Epithelial cell of esophagus (primary cell): ENCODE results near the gene ZNF322.
A peak's percentile ranks its signal among the peaks of the same experiment; 100 is the strongest.

Experiments used
- DNase-seq: peaks from one replicate; pipeline ENCODE4 v3.0.0; 2010; ENCODE audit warnings: low read depth
- H3K4me3 ChIP-seq: 2 replicates; pipeline ENCODE4 v1.5.1; 2011; ENCODE audit warnings: mild to moderate bottlenecking, low read length, control low read depth
- TF ChIP-seq, protein P1 (sequence below): IDR thresholded peaks from 2 replicates; pipeline ENCODE4 v1.5.1; 2011; ENCODE audit warnings: low read depth, mild to moderate bottlenecking, low read length, control low read depth, inconsistent platforms; ENCODE audit not compliant: insufficient read depth; ENCODE audit errors: missing control alignments

Gene ZNF322

DNA sequence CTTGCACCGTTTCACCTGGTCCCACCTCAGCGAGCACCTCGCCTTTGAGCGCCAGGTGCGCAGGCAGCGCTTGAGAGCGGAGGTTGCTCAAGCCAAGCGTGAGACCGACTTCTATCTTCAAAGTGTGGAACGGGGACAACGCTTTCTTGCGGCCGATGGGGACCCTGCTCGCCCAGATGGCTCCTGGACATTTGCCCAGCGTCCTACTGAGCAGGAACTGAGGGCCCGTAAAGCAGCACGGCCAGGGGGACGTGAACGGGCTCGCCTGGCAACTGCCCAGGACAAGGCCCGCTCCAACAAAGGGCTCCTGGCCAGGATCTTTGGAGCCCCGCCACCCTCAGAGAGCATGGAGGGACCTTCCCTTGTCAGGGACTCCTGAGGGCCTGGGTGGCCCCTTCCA lies 61.3 kb downstream of the ZNF322 start:
- peak overlapping the region; percentile 99 for H3K4me3 ChIP-seq
- TF ChIP-seq, protein P1, sequence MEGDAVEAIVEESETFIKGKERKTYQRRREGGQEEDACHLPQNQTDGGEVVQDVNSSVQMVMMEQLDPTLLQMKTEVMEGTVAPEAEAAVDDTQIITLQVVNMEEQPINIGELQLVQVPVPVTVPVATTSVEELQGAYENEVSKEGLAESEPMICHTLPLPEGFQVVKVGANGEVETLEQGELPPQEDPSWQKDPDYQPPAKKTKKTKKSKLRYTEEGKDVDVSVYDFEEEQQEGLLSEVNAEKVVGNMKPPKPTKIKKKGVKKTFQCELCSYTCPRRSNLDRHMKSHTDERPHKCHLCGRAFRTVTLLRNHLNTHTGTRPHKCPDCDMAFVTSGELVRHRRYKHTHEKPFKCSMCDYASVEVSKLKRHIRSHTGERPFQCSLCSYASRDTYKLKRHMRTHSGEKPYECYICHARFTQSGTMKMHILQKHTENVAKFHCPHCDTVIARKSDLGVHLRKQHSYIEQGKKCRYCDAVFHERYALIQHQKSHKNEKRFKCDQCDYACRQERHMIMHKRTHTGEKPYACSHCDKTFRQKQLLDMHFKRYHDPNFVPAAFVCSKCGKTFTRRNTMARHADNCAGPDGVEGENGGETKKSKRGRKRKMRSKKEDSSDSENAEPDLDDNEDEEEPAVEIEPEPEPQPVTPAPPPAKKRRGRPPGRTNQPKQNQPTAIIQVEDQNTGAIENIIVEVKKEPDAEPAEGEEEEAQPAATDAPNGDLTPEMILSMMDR = no peak
- DNase-seq = no peak

DNA sequence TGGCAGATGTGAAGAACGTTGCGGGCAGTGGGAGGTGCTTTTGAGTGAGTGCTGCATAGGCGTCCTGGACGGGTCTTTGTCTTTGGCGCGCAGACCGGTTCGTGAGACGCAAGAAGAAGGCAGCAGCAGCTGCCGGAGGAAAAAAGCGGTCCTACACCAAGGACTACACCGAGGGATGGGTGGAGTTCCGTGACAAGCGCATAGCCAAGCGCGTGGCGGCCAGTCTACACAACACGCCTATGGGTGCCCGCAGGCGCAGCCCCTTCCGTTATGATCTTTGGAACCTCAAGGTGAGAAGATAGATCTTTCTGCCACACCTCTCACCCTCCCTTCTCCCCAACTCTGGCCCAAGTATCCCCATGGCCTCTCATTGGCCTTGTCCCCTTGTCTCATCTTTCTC lies 61.7 kb downstream of the ZNF322 start:
- TF ChIP-seq, protein P1 = no peak
- H3K4me3 ChIP-seq = peak overlapping the region; percentile 99
- DNase-seq = no peak

DNA sequence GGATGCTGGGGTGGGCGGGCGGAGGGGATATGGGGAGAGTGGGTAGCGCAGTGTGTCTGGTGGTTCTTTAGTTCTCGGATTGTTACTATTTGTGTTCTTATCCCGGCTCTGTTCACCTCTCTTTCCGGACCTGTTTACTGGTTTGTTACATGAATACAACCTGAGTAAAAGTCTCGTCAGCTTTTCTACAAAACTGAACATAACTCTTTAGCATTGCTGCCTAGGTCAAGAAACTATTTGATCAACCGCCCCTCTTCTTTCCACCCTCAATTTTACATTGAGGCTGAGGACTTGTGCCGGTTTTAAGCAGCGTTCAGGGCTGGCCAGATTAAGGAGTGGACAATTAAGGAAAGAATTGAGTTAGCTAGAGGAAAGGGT lies 62.2 kb downstream of the ZNF322 start:
- no peak for DNase-seq
- TF ChIP-seq, protein P1 = no peak
- peak overlapping the region; percentile 99 for H3K4me3 ChIP-seq

DNA sequence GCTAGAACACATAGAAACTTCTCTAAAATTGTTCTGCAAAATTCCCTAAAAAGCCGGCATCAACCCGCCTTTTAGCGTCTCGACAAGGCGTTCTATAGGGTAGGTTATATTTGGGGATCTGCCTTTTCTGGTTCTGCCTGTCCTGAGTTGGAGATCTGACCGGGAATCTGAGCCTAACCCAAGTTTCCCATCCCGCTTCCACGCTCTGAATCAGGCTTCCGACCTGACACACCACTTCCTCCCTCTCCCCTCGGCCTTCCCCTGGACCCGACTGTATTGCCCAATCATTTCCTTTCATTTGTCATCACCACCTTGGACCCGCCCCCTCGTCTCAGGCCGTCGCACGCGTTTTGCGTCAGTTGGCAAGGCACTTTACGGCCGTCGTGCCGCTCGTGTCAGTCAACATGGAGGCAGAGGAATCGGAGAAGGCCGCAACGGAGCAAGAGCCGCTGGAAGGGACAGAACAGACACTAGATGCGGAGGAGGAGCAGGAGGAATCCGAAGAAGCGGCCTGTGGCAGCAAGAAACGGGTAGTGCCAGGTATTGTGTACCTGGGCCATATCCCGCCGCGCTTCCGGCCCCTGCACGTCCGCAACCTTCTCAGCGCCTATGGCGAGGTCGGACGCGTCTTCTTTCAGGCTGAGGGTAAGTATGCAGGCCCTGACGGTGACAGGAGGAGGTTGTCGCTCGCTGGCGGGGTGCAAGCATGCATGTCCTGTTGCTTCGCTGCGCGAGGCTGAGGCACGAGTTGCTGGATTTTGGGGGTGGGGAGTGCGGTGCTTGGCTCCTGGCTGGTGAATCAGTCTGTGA lies 62.8 kb downstream of the ZNF322 start, which contains the start of gene ABT1:
Gene ABT1, plus strand, starts transcription at position 375 of the 810 bp plus-strand sequence. Its CDS starts 30 bp downstream, at position 405.
- DNase-seq = peak; percentile 100
- peak within 1 kb of the TSS; percentile 99 for H3K4me3 ChIP-seq
- TF ChIP-seq, protein P1 = no peak

DNA sequence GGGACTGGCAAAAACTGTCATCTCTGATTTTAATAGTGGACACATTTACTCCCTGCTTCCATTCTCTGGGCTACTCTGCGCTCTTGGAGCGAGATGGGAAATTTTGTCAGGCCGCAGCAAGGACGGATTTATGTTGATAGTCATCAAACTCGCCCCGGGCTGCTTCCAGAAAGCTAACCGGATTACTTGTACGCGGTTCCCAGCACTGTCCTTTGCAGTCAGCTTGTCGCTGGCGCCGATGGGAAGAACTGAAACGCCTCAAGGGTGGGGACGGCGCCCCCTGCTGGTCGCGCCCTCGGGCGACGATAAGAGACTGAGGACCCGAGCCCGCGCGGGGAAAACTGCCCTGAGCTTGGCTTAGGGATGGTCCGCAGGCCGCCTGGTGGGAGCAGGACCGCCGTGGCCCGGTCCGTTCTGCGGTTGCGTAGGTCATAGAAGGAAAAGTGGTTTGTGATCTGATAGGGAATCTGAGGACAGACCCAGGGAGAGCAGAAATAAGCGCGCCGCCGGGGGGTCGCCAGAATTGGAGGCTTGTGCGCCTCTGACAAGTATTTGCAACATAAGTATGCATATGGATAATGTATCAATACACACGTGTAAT lies 63.8 kb downstream of the ZNF322 start:
- TF ChIP-seq, protein P1 = peak; percentile 81
- peak; percentile 86 for DNase-seq
- peak overlapping the region; percentile 99 for H3K4me3 ChIP-seq

DNA sequence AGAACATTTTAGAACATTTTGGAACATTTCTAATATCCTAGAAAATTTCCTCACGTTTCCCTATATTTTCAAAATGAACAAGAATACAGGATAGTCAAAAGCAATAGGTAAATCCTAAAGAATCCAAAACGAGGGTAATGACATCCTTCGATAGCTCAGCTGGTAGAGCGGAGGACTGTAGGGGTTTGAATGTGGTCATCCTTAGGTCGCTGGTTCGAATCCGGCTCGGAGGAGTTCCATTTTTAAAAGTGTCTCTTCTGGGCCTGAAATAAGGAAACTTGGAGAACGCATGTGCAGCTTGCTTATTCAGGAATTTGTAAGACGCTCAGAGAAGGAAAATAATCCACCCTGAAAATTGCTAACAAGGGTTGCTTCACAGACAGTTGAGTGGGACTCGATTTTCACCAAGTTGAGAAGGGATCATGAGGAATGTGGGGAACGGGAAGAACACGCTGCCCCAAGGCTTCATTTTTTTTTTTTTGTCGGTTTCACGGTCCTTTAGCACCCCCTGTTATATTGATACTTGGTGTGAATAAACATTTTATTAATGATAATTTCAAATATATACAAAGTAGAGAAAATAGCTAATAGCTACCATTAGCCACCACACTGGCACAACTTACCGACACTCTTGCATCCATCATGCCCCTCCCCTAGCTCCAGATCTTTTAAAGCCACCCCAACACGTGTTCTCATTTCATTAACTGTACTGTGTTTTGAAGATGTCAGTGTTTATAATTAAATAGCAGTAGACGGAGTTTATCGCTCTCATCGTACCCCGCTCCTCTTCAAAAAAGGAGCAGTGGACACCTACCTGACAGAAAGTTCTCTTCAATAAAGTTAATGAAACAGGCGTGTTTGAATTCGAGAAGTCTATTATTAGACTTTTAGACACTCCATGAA lies 64.6 kb downstream of the ZNF322 start:
- H3K4me3 ChIP-seq = peak overlapping the region; percentile 99

More for the DNA sequence above, 64.6 kb downstream of the ZNF322 start:
- DNase-seq = peak; percentile 77
- TF ChIP-seq, protein P1 = no peak
